C4-2B (cell line): ENCODE data around the gene SOHLH1.

Experiments
- CTCF ChIP-seq: fragments of 450-650 bp; conservative IDR thresholded peaks from 2 replicates; pipeline ENCODE4 v1.5.1; 2017; ENCODE audit warnings: mild to moderate bottlenecking
- ZFX ChIP-seq: fragments of 450-650 bp; IDR thresholded peaks from 2 replicates; pipeline ENCODE4 v1.6.1; 2017

GRCh38 chr9:135674977-135675376 is 24.3 kb downstream of the SOHLH1 start:
- no peak for TF ChIP-seq CTCF
- TF ChIP-seq ZFX, result no peak
